H1 (cell line): ENCODE results near the gene HSPA4. TPM values are rescaled to one million over a fixed set of nuclear protein-coding genes. Genes with fewer than 3 reads are reported as not detected.

Experiments used
- CTCF ChIA-PET: fragments of 300-600 bp; sonication (Branson Sonifier 250); formaldehyde crosslinking; loops from one replicate; lab custom pipeline; 2021; ENCODE audit not compliant: partially characterized antibody; lab: Charles Lee
- POLR2A ChIA-PET: fragments of 300-600 bp; sonication (Branson Sonifier 250); formaldehyde crosslinking; loops from one replicate; lab custom pipeline; 2021; ENCODE audit warnings: inconsistent platforms; ENCODE audit not compliant: partially characterized antibody; lab: Charles Lee
- DNase-seq, 2 experiments: peaks; one replicate each; pipeline versions ENCODE4 v3.0.0 to v3.0.0-alpha.2; 2010 to 2022; ENCODE audit warnings: low spot score in 2 of 2, low read depth in 1 of 2, mixed read lengths in 1 of 2
- FAIRE-seq: peaks from 2 replicates; lab custom pipeline; 2011; peaks lifted over from hg19 to GRCh38; lab: Jason Lieb, UNC
- H2AFZ ChIP-seq: 2 replicates; pipeline ENCODE4 v1.8.1; 2012; ENCODE audit warnings: low read length, inconsistent platforms
- H2AK5ac ChIP-seq: 2 replicates; pipeline ENCODE4 v1.6.1; 2013; ENCODE audit warnings: low read depth, low read length
- H2BK120ac ChIP-seq: replicated peaks from 2 replicates; pipeline ENCODE3; 2013; ENCODE audit warnings: low read depth, low read length, inconsistent platforms
- H2BK12ac ChIP-seq: 2 replicates; pipeline ENCODE4 v1.6.1; 2013; ENCODE audit warnings: low read depth, low read length
- H2BK15ac ChIP-seq: 2 replicates; pipeline ENCODE4 v1.6.1; 2013; ENCODE audit warnings: low read length
- H2BK20ac ChIP-seq: 2 replicates; pipeline ENCODE4 v1.6.1; 2013; ENCODE audit warnings: low read length
- H2BK5ac ChIP-seq: 2 replicates; pipeline ENCODE4 v1.6.1; 2013; ENCODE audit warnings: low read depth, low read length
- H3K14ac ChIP-seq: 2 replicates; pipeline ENCODE4 v1.6.1; 2013; ENCODE audit warnings: inconsistent platforms; ENCODE audit not compliant: insufficient read length
- H3K18ac ChIP-seq: 2 replicates; pipeline ENCODE4 v1.6.1; 2013; ENCODE audit warnings: low read length; ENCODE audit errors: extremely low read depth
- H3K23ac ChIP-seq: 2 replicates; pipeline ENCODE4 v1.6.1; 2013; ENCODE audit warnings: inconsistent platforms; ENCODE audit not compliant: insufficient read length
- H3K23me2 ChIP-seq: 2 replicates; pipeline ENCODE4 v1.6.1; 2013; ENCODE audit warnings: low read depth, low read length
- H3K27ac ChIP-seq: 2 replicates; pipeline ENCODE4 v1.6.1; 2011; ENCODE audit warnings: low read depth, low read length, inconsistent platforms
- H3K27me3 ChIP-seq, 4 experiments: replicated peaks in 1 of 4; 1 replicate in 1 of 4; 2 replicates in 3 of 4; pipeline versions ENCODE4 v1.6.1 to v1.8.1; 2011 to 2013; ENCODE audit warnings: low read length in 3 of 4, mild to moderate bottlenecking in 3 of 4, inconsistent platforms in 2 of 4, mixed read lengths in 2 of 4, moderate library complexity in 1 of 4; ENCODE audit not compliant: control insufficient read depth in 3 of 4, insufficient read depth in 3 of 4; ENCODE audit errors: extremely low read depth in 1 of 4
- H3K36me3 ChIP-seq, 4 experiments: 2 replicates each; pipeline versions ENCODE4 v1.6.1 to v1.8.1; 2011 to 2013; ENCODE audit warnings: mild to moderate bottlenecking in 4 of 4, low read length in 3 of 4, moderate library complexity in 2 of 4, control low read depth in 1 of 4, inconsistent platforms in 1 of 4; ENCODE audit not compliant: insufficient read depth in 4 of 4, control insufficient read depth in 2 of 4
- H3K4ac ChIP-seq: replicated peaks from 2 replicates; pipeline ENCODE3; 2013; ENCODE audit warnings: low read length, low read depth, mixed read lengths, inconsistent platforms; ENCODE audit not compliant: insufficient read length
- H3K4me1 ChIP-seq, 4 experiments: replicated peaks in 1 of 4; 1 replicate in 1 of 4; 2 replicates in 3 of 4; pipeline versions ENCODE4 v1.6.1 to v1.8.1; 2011 to 2013; ENCODE audit warnings: low read length in 3 of 4, inconsistent platforms in 2 of 4, mixed read lengths in 1 of 4; ENCODE audit not compliant: insufficient read depth in 4 of 4, control insufficient read depth in 3 of 4
- H3K4me2 ChIP-seq, 2 experiments: 2 replicates each; pipeline versions ENCODE4 v1.6.1 to v1.8.1; 2011 to 2013; ENCODE audit warnings: low read depth in 2 of 2, low read length in 2 of 2, control low read depth in 1 of 2, inconsistent platforms in 1 of 2, mild to moderate bottlenecking in 1 of 2; ENCODE audit not compliant: insufficient read depth in 1 of 2
- H3K4me3 ChIP-seq, 4 experiments: fragments of 200-600, 300-600 bp in 1 of 4; sonication (generic), shearing (Covaris generic), sonication (Bioruptor Twin) in 1 of 4; 2 replicates each; pipeline versions ENCODE4 v1.5.1 to v1.8.1; 2011 to 2016; ENCODE audit warnings: low read length in 4 of 4, low read depth in 3 of 4, control low read depth in 2 of 4, inconsistent platforms in 2 of 4, mild to moderate bottlenecking in 2 of 4, mixed read lengths in 1 of 4, moderate library complexity in 1 of 4; ENCODE audit not compliant: insufficient read depth in 2 of 4; ENCODE audit errors: extremely low read depth in 1 of 4
- H3K56ac ChIP-seq: replicated peaks from 2 replicates; pipeline ENCODE3; 2013; ENCODE audit warnings: low read depth, mild to moderate bottlenecking, mixed read lengths, low read length, inconsistent platforms; ENCODE audit not compliant: insufficient read length
- H3K79me1 ChIP-seq: 2 replicates; pipeline ENCODE4 v1.6.1; 2013; ENCODE audit warnings: low read depth, low read length, control low read depth
- H3K79me2 ChIP-seq, 2 experiments: 2 replicates each; pipeline versions ENCODE4 v1.6.1 to v1.8.1; 2012 to 2013; ENCODE audit warnings: low read length in 2 of 2, mild to moderate bottlenecking in 2 of 2, inconsistent platforms in 1 of 2; ENCODE audit not compliant: insufficient read depth in 2 of 2, control insufficient read depth in 1 of 2
- H3K9ac ChIP-seq, 4 experiments: replicated peaks in 1 of 4; 1 replicate in 1 of 4; 2 replicates in 3 of 4; pipeline versions ENCODE4 v1.6.1 to v1.8.1; 2011 to 2013; ENCODE audit warnings: low read depth in 3 of 4, low read length in 3 of 4, control low read depth in 2 of 4, mild to moderate bottlenecking in 2 of 4, moderate library complexity in 2 of 4, inconsistent platforms in 1 of 4; ENCODE audit errors: extremely low read depth in 1 of 4
- H3K9me3 ChIP-seq, 2 experiments: 2 replicates each; pipeline versions ENCODE4 v1.6.1 to v1.8.1; 2012 to 2013; ENCODE audit warnings: mild to moderate bottlenecking in 2 of 2, moderate library complexity in 2 of 2, control low read depth in 1 of 2, inconsistent platforms in 1 of 2, low read depth in 1 of 2, low read length in 1 of 2, mixed read lengths in 1 of 2; ENCODE audit not compliant: insufficient read depth in 2 of 2
- H4K20me1 ChIP-seq, 2 experiments: replicated peaks in 1 of 2; 2 replicates each; pipeline versions ENCODE3 to v1.8.1; 2011 to 2013; ENCODE audit warnings: inconsistent platforms in 2 of 2, low read length in 2 of 2, mild to moderate bottlenecking in 1 of 2; ENCODE audit not compliant: insufficient read depth in 2 of 2, control insufficient read depth in 1 of 2
- H4K5ac ChIP-seq: 2 replicates; pipeline ENCODE4 v1.6.1; 2013; ENCODE audit warnings: low read length, low read depth, mixed read lengths, inconsistent platforms; ENCODE audit not compliant: insufficient read length
- H4K8ac ChIP-seq: 2 replicates; pipeline ENCODE4 v1.8.0; 2013; ENCODE audit warnings: mild to moderate bottlenecking, moderate library complexity, low read length, inconsistent platforms; ENCODE audit not compliant: insufficient read depth; ENCODE audit errors: extremely low read depth
- H4K91ac ChIP-seq: replicated peaks from 2 replicates; pipeline ENCODE3; 2013; ENCODE audit warnings: low read length, mixed read lengths, inconsistent platforms; ENCODE audit not compliant: insufficient read length
- BCL11A ChIP-seq, 2 experiments: IDR thresholded peaks; one replicate each; pipeline ENCODE4 v1.6.1; 2011; ENCODE audit warnings: low read depth in 2 of 2, low read length in 2 of 2, mild to moderate bottlenecking in 2 of 2
- BRCA1 ChIP-seq: IDR thresholded peaks from 2 replicates; pipeline ENCODE4 v1.6.1; 2012; ENCODE audit warnings: low read depth, low read length, improper control_type of control experiment
- CBX8 ChIP-seq: fragments of 300-800, 300-1000 bp; sonication (generic); IDR thresholded peaks from 2 replicates; pipeline ENCODE4 v1.7.1; 2016; ENCODE audit warnings: low read depth, low read length, borderline replicate concordance
- KDM5A ChIP-seq: fragments of 200-600 bp; IDR thresholded peaks from 2 replicates; pipeline ENCODE4 v1.7.1; 2012; ENCODE audit warnings: mild to moderate bottlenecking, low read length, inconsistent platforms, mixed read lengths
- NANOG ChIP-seq: IDR thresholded peaks from 2 replicates; pipeline ENCODE4 v1.6.1; 2011; ENCODE audit warnings: low read length, low read depth, mild to moderate bottlenecking, inconsistent platforms; ENCODE audit not compliant: insufficient read depth, poor library complexity, severe bottlenecking
- PHF8 ChIP-seq: fragments of 200-600 bp; sonication (generic); conservative IDR thresholded peaks from 2 replicates; pipeline ENCODE4 v1.7.1; 2012; ENCODE audit warnings: low read depth, mild to moderate bottlenecking, inconsistent platforms, low read length, moderate library complexity
- RAD21 ChIP-seq, 2 experiments: IDR thresholded peaks in 1 of 2; conservative IDR thresholded peaks in 1 of 2; 2 replicates each; pipeline ENCODE4 v1.6.1; 2011; ENCODE audit warnings: low read depth in 2 of 2, low read length in 2 of 2, improper control_type of control experiment in 1 of 2, inconsistent platforms in 1 of 2, mild to moderate bottlenecking in 1 of 2, moderate library complexity in 1 of 2
- SAP30 ChIP-seq: fragments of 300-600 bp; sonication (generic); IDR thresholded peaks from 2 replicates; pipeline ENCODE4 v1.7.1; 2012; ENCODE audit warnings: low read length, moderate library complexity, mild to moderate bottlenecking, inconsistent platforms; ENCODE audit not compliant: insufficient read depth, insufficient replicate concordance
- TAF7 ChIP-seq: optimal IDR thresholded peaks from 2 replicates; pipeline ENCODE3; 2011; ENCODE audit warnings: low read depth, mild to moderate bottlenecking, inconsistent platforms, low read length, moderate library complexity, borderline replicate concordance
- WGBS, 2 experiments: shearing (Covaris generic) in 1 of 2; methylation state at CpG; one replicate each; pipeline versions ENCODE4 v1.1.6 to v1.1.7; 2013 to 2015; ENCODE audit warnings: low lambda C conversion rate in 2 of 2, mixed read lengths in 2 of 2, inconsistent platforms in 1 of 2, low coverage in 1 of 2, missing lambda C conversion rate in 1 of 2; ENCODE audit not compliant: insufficient replicate concordance in 2 of 2, insufficient coverage in 1 of 2, insufficient read length in 1 of 2; ENCODE audit errors: extremely low coverage in 1 of 2, missing lambda C conversion rate in 1 of 2; 5-methylcytosine and 5-hydroxymethylcytosine counted together
- polyA plus RNA-seq, 7 experiments: library from polyadenylated mRNA; depleted of rRNA in 3 of 7; stranded (reverse) in 5 of 7; unstranded in 2 of 7; fragments of >200 nt in 5 of 7; fragments of 200-250 nt in 2 of 7; gene quantifications; 1 replicate in 5 of 7; 2 replicates in 1 of 7; 4 replicates in 1 of 7; pipeline versions ENCODE4 v1.2.1 to v1.2.3, GENCODE V29; 2011 to 2013; ENCODE audit warnings: missing spikeins in 2 of 7, mixed read lengths in 2 of 7
- total RNA-seq: library from RNA; stranded (reverse); fragmentation: NEBNext Ultra II Directional; extraction: Animal tissue kit (Norgen Biotek cat#: 25700); gene quantifications from 2 replicates; pipeline ENCODE4 v1.2.1, GENCODE V29; 2021
- TF ChIP-seq, protein P1 (sequence below): IDR thresholded peaks from 2 replicates; pipeline ENCODE4 v1.6.1; 2011; ENCODE audit warnings: low read depth, mild to moderate bottlenecking, low read length; ENCODE audit not compliant: insufficient read depth
- TF ChIP-seq, protein P2 (sequence below): IDR thresholded peaks from 2 replicates; pipeline ENCODE4 v1.6.1; 2012; ENCODE audit warnings: inconsistent platforms

The HSPA4 gene
- total and polyA plus RNA-seq, 2 of the 8 experiments (the other 6 are each of a cell fraction or from before 2014, with no cell fraction given) = 28.9 to 445 TPM

DNA sequence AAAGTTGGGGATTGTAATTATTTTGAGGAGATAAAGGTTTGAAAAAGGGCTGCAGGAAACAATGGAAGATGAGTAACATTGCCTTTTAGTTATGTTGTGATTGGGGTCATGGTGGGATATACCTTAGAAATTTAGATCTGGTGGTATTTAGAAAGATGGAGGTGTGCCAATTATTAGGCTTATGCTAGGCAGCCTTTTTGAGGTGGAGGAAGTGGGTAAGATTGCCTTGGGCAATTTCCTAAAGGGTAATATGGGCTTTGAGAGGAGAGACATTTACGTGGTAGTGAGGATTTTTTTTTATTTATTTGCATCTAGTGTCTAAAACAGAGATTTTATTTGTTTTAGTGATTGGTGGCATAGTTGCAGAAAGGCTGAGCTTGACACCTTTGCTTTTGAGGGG is 10.5 kb downstream of the HSPA4 start:
- H3K4me3 ChIP-seq = no peak overlapping the region
- peaks cover 18 to 20% of the 10 kb centered on the region in 2 experiments for H4K20me1 ChIP-seq
- H4K5ac ChIP-seq = no peak overlapping the region
- no peak overlapping the region for H4K8ac ChIP-seq
- no peak overlapping the region for H3K23ac ChIP-seq
- H3K4me1 ChIP-seq = peaks cover 0 to 3% (median under 1%) of the 10 kb centered on the region in 4 experiments; a peak in 1 of 7 replicates
- no peak overlapping the region for H2BK12ac ChIP-seq
- H3K79me1 ChIP-seq = peaks cover 2% of the 10 kb centered on the region; the same call in 1 of the 2 replicates
- WGBS, 2 experiments = 100% methylated on average over 1 of the region's 1 CpG; no CpG with 5 or more reads in 1 of the 2 experiments
- no peak overlapping the region for H3K4me2 ChIP-seq
- H2AFZ ChIP-seq = no peak overlapping the region
- no peaks in the 10 kb centered on the region for H3K23me2 ChIP-seq
- H2BK120ac ChIP-seq = no peak overlapping the region
- ChIA-PET CTCF (interaction anchor here (0.6 kb wide), 1 partner anchor 255 kb away, joined by 3 read pairs; no protein-coding TSS in a partner anchor), POLR2A (interaction anchor here (0.9 to 4.0 kb wide), 2 partner anchors 10 to 84 kb away, joined by 3 to 25 read pairs; partner anchors contain the start of gene HSPA4)
- DNase-seq = no peak
- H3K27ac ChIP-seq = no peak overlapping the region
- H3K79me2 ChIP-seq = peaks cover 45 to 100% of the 10 kb centered on the region in 2 experiments
- H3K27me3 ChIP-seq = no peaks in the 10 kb centered on the region
- no peak overlapping the region for H3K18ac ChIP-seq
- H3K4ac ChIP-seq = no peak overlapping the region
- no peak overlapping the region for H3K56ac ChIP-seq
- peaks cover 4 to 17% (median 12%) of the 10 kb centered on the region in 4 experiments; a peak in 6 of 8 replicates for H3K36me3 ChIP-seq
- H3K9me3 ChIP-seq = no peaks in the 10 kb centered on the region
- H2BK15ac ChIP-seq = no peak overlapping the region
- no peak overlapping the region for H2BK20ac ChIP-seq
- 0 out of 2 replicates have a peak overlapping the region, but pooled peaks have one; percentile 44 for H2BK5ac ChIP-seq
- H2AK5ac ChIP-seq = no peak overlapping the region
- H4K91ac ChIP-seq = no peak overlapping the region
- no peak overlapping the region; a peak in 1 of 7 replicates for H3K9ac ChIP-seq
- no peak overlapping the region for H3K14ac ChIP-seq
- FAIRE-seq = no peak
- TF ChIP-seq NANOG (no peak), SAP30 (no peak), BRCA1 (no peak), RAD21 (IDR thresholded peaks at IDR 0.05 in 1 of 2, conservative IDR thresholded peaks at IDR 0.05 in 1 of 2; ENCODE audit: low read depth in 2 of 2, low read length in 2 of 2) (no peak), KDM5A (no peak), TAF7 (no peak), CBX8 (no peak), BCL11A (IDR thresholded peaks at IDR 0.05; ENCODE audit: low read depth in 2 of 2, low read length in 2 of 2) (no peak), PHF8 (no peak)
- TF ChIP-seq, protein P1, sequence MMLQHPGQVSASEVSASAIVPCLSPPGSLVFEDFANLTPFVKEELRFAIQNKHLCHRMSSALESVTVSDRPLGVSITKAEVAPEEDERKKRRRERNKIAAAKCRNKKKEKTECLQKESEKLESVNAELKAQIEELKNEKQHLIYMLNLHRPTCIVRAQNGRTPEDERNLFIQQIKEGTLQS = no peak
- TF ChIP-seq, protein P2, sequence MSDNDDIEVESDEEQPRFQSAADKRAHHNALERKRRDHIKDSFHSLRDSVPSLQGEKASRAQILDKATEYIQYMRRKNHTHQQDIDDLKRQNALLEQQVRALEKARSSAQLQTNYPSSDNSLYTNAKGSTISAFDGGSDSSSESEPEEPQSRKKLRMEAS = no peak
